Hepatocyte (in vitro differentiated cells): ENCODE data around the gene SH3PXD2A. TPM values are rescaled to one million over a fixed set of nuclear protein-coding genes. Genes with fewer than 3 reads are reported as not detected.

Source experiments
- DNase-seq: peaks from one replicate; pipeline ENCODE4 v3.0.0-alpha.2; 2016; ENCODE audit warnings: low spot score
- H2AFZ ChIP-seq: fragments of 200-600 bp; sonication (generic); 2 replicates; pipeline ENCODE4 v1.6.0; 2016; ENCODE audit warnings: antibody characterized with exemption, mild to moderate bottlenecking
- H3K27ac ChIP-seq: fragments of 200-600 bp; sonication (generic); 2 replicates; pipeline ENCODE4 v1.5.1; 2016; ENCODE audit warnings: mild to moderate bottlenecking
- H3K27me3 ChIP-seq: fragments of 200-600 bp; sonication (generic); 2 replicates; pipeline ENCODE4 v1.6.1; 2016
- H3K36me3 ChIP-seq: fragments of 200-600 bp; sonication (generic); replicated peaks from 2 replicates; pipeline ENCODE4 v1.5.1; 2016; ENCODE audit warnings: low read depth; ENCODE audit not compliant: insufficient read depth
- H3K4me1 ChIP-seq: fragments of 200-600 bp; sonication (generic); 2 replicates; pipeline ENCODE4 v1.5.1; 2016; ENCODE audit warnings: mild to moderate bottlenecking, moderate library complexity; ENCODE audit not compliant: insufficient read depth
- H3K4me2 ChIP-seq: fragments of 200-600 bp; sonication (generic); 2 replicates; pipeline ENCODE4 v1.6.0; 2016
- H3K4me3 ChIP-seq: fragments of 200-600 bp; sonication (generic); 2 replicates; pipeline ENCODE4 v1.5.1; 2016; ENCODE audit warnings: mild to moderate bottlenecking
- H3K79me2 ChIP-seq: fragments of 200-600 bp; sonication (generic); 2 replicates; pipeline ENCODE4 v1.6.0; 2017; ENCODE audit warnings: mild to moderate bottlenecking
- H3K9me2 ChIP-seq: fragments of 200-600 bp; sonication (generic); replicated peaks from 2 replicates; pipeline ENCODE4 v1.6.0; 2017; ENCODE audit warnings: mild to moderate bottlenecking; ENCODE audit not compliant: insufficient read depth
- H3K9me3 ChIP-seq: fragments of 200-600 bp; sonication (generic); 2 replicates; pipeline ENCODE4 v1.5.1; 2016; ENCODE audit warnings: low read depth, mild to moderate bottlenecking
- H4K20me1 ChIP-seq: fragments of 200-600 bp; sonication (generic); 2 replicates; pipeline ENCODE4 v1.6.0; 2016; ENCODE audit warnings: mild to moderate bottlenecking; ENCODE audit not compliant: insufficient read depth, poor library complexity, severe bottlenecking
- CTCF ChIP-seq: fragments of 200-600 bp; sonication (generic); IDR thresholded peaks from 2 replicates; pipeline ENCODE4 v1.5.1; 2016; ENCODE audit warnings: antibody characterized with exemption, mild to moderate bottlenecking; ENCODE audit not compliant: poor library complexity
- EZH2 ChIP-seq: fragments of 200-600 bp; sonication (generic); IDR thresholded peaks from 2 replicates; pipeline ENCODE4 v1.6.1; 2016; ENCODE audit warnings: antibody characterized with exemption, mild to moderate bottlenecking, borderline replicate concordance
- EZH2phosphoT487 ChIP-seq: fragments of 200-600 bp; sonication (generic); IDR thresholded peaks from one replicate; pipeline ENCODE4 v1.6.1; 2018; ENCODE audit warnings: antibody characterized with exemption, mild to moderate bottlenecking, low read depth, moderate library complexity; ENCODE audit not compliant: unreplicated experiment, severe bottlenecking
- WGBS: methylation state at CpG from one replicate; pipeline ENCODE4 v1.1.6; 2016; ENCODE audit warnings: low lambda C conversion rate; ENCODE audit errors: missing lambda C conversion rate; 5-methylcytosine and 5-hydroxymethylcytosine counted together
- polyA plus RNA-seq: library from polyadenylated mRNA; unstranded; fragments of >200 nt; fragmentation: Nextera tagmentation; extraction: Ambion mirVana; gene quantifications from 2 replicates; pipeline ENCODE4 v1.2.1, GENCODE V29; 2016
- total RNA-seq: library from RNA; depleted of rRNA; stranded (reverse); fragments of >200 nt; gene quantifications from 2 replicates; pipeline ENCODE4 v1.2.3, GENCODE V29; 2014

SH3PXD2A gene
- total and polyA plus RNA-seq, 2 experiments from 2014 or later, result 8.4 to 13.6 TPM

DNA sequence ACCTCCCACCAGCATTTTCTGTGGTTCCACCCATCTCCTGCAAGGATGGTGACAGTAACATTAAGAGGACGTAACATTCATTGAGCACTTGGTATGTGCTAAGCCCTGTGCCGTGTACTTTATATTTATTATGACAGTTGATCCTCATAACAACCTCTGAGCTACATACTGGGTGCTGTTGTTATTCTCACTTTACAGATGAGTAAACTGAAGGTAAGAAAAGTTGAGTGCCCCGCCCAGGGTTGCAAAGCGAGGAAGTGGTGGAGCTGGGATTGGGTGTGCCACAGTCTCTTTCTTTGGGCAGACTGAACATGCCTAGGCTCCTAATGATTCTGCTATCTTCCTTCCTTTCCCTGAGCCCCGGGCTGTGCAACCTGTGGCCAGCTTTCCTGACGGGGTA, 107.4 kb downstream of the SH3PXD2A start:
- TF ChIP-seq CTCF (no peak), EZH2phosphoT487 (no peak), EZH2 (no peak)
- Histone ChIP-seq H3K4me3 (no peak overlapping the region), H3K36me3 (no peaks in the 10 kb centered on the region), H3K4me1 (peaks cover 7% of the 10 kb centered on the region), H3K27ac (no peak overlapping the region), H3K79me2 (peaks cover 4% of the 10 kb centered on the region), H3K27me3 (no peaks in the 10 kb centered on the region), H3K4me2 (no peak overlapping the region), H3K9me2 (no peaks in the 10 kb centered on the region), H2AFZ (no peak overlapping the region), H4K20me1 (no peaks in the 10 kb centered on the region), H3K9me3 (no peaks in the 10 kb centered on the region)
- no peak for DNase-seq
- 89% methylated on average over 6 of the region's 6 CpGs for WGBS

DNA sequence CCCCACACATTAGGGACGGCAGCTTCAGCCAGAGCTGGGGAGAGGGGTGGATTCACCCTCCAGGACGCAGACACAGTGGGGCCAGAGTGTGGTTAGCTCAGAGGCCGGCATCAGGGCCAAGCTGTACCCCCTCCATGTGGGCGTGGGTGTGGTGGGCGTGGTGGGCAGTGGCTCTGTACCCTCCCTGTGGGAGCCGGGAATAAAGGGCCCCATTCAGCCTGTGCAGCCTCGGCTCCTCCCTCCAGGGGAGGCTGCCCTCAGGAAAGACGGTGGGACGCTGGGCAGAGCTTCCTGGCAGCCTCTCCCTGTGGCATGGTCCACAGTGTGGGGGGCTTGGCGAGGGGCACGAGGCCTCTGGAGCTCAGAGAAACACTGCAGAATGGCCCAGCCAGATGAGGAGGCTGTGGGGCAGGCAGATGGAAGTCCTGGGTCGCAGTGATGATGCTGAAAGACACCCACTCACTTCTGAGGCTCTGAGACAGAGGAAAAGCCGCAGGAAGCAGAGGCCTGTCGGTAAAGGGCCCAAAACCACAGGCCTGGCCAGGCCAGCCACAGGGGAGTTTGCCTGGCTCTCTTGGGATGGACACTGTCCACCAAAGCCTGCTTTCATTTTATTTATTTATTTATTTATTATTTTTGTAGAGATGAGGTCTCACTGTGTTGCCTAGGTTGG, 108.0 kb downstream of the SH3PXD2A start:
- no peak overlapping the region for H3K27ac ChIP-seq
- no peak for TF ChIP-seq EZH2
- no peak for TF ChIP-seq CTCF
- TF ChIP-seq EZH2phosphoT487, result no peak

GRCh38 chr10:103746598-103746997, 108.8 kb downstream of the SH3PXD2A start:
- Histone ChIP-seq H3K4me2 (no peak overlapping the region), H3K27ac (no peak overlapping the region)

More for the DNA sequence above, 108.0 kb downstream of the SH3PXD2A start:
- Histone ChIP-seq H3K4me2 (no peak overlapping the region), H3K79me2 (peaks cover under 1% of the 10 kb centered on the region), H3K36me3 (no peaks in the 10 kb centered on the region), H3K27me3 (no peaks in the 10 kb centered on the region), H4K20me1 (no peaks in the 10 kb centered on the region), H3K9me3 (no peaks in the 10 kb centered on the region), H3K9me2 (no peaks in the 10 kb centered on the region), H3K4me3 (no peak overlapping the region), H3K4me1 (peaks cover 7% of the 10 kb centered on the region), H2AFZ (no peak overlapping the region)
- 91% methylated on average over 14 of the region's 14 CpGs for WGBS
- no peak for DNase-seq

More at GRCh38 chr10:103746598-103746997, 108.8 kb downstream of the SH3PXD2A start:
- DNase-seq, result no peak
- H3K36me3 ChIP-seq, result no peaks in the 10 kb centered on the region
- 87% methylated on average over 9 of the region's 9 CpGs for WGBS
- H3K4me1 ChIP-seq, result peaks cover 7% of the 10 kb centered on the region
- no peaks in the 10 kb centered on the region for H3K9me2 ChIP-seq
- H3K79me2 ChIP-seq, result no peaks in the 10 kb centered on the region
- H3K4me3 ChIP-seq, result no peak overlapping the region
- no peaks in the 10 kb centered on the region for H3K27me3 ChIP-seq
- H2AFZ ChIP-seq, result no peak overlapping the region
- TF ChIP-seq EZH2phosphoT487 (no peak), CTCF (no peak), EZH2 (no peak)
- no peaks in the 10 kb centered on the region for H3K9me3 ChIP-seq
- no peaks in the 10 kb centered on the region for H4K20me1 ChIP-seq
